ENCODE results near the gene SLC38A3.
A peak's percentile ranks its signal among the peaks of the same experiment; 100 is the strongest.
"Not testable (repeated sequence)": the region's sequence is repeated elsewhere in the genome, so short reads cannot be mapped to it uniquely, and the experiment has no call there.

Gene SLC38A3

DNA sequence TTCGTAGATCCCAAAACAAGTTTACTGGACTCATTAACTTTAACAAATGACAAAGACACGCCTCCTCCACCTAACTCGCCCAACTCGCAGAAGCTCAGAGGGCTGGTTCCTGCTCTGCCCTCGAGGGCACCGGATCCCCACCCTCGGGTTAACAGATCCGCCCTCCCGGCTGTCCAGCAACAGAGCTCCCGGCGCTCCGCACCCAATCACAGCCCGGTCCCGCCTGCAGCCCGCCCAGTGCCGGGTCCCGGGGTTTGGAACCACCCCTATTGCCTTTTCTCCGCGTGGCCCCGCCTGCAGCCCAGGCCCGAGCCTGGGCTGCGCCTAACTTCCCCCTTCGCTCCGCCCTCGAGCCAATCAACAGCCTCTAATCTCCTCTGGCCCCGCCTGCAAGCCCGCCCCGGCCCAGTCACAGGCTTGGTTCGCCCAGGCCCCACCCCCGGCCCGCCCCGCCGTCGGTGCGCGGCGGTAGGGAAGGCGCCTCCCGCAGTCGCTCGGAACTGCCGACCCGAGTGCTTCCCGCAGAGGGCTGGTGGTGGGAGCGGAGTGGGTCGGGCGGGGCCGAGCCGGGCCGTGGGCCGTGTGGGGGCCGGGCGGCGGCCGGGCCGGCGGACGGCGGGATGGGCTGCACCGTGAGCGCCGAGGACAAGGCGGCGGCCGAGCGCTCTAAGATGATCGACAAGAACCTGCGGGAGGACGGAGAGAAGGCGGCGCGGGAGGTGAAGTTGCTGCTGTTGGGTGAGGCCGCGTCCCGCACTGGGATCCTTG, 30.8 kb downstream of the SLC38A3 start, which contains the start of gene GNAI2:
Gene GNAI2, plus strand, starts transcription at position 489 of the 768 bp plus-strand sequence. Its CDS starts 132 bp downstream, at position 621.
- peak; percentile 98 for DNase-seq

DNA sequence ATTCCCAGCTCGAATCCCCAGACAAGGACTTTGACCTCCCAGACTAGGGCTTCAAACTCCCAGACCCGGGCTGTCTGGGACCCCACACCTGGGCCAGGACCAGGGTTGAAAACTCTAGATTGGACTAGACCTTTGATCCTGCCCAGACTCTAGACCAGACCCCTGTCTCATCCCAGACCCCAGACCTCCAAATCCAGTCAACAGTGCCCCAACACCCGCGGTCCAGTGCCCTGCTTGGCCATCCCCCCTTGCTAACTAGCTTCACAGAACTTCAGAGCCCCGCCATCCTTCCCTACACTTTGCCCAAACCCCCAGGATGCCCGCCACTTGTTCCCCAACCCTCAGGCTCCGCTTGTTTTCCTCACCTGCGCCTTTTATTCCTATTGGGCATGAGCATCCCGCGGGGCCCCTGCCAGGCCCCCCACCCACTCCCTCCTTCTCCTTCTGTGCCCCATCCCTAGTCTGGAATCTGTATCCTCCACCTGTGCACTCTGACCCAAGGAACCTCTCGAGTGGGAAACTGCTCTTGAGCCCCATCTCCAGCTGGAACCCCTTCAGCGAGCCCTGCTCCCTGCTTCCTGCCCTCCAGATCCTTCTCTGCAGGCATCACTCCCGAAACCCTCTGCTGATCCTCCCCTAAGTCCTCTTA, 31.5 kb downstream of the SLC38A3 start:
- DNase-seq: no peak

DNA sequence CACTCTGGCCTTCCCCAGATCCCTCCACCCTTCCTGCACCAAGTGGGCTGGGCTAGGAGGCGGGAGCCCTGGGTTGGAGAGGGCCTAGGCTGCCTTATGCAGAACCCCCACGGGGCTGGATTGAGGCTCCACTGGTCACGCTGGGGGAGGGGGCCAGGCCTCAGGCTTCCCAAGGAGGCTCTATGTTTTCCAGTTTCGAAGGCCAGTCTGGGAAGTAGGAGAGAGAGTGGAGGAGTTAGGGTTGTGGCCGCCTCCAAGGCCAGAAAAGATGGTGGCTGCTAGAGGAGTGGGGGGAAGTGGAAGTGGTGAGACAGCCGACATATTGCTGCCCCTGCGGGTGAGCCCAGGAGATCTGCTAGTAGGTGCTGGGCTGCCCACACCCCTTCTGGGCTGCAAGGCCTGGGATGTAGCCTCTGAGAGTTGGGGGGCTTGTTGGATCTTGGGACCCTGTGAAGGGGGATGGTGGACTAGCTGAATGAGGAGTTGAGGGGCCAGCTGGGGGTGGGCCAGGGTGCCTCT, 32.1 kb downstream of the SLC38A3 start:
- no peak for DNase-seq

DNA sequence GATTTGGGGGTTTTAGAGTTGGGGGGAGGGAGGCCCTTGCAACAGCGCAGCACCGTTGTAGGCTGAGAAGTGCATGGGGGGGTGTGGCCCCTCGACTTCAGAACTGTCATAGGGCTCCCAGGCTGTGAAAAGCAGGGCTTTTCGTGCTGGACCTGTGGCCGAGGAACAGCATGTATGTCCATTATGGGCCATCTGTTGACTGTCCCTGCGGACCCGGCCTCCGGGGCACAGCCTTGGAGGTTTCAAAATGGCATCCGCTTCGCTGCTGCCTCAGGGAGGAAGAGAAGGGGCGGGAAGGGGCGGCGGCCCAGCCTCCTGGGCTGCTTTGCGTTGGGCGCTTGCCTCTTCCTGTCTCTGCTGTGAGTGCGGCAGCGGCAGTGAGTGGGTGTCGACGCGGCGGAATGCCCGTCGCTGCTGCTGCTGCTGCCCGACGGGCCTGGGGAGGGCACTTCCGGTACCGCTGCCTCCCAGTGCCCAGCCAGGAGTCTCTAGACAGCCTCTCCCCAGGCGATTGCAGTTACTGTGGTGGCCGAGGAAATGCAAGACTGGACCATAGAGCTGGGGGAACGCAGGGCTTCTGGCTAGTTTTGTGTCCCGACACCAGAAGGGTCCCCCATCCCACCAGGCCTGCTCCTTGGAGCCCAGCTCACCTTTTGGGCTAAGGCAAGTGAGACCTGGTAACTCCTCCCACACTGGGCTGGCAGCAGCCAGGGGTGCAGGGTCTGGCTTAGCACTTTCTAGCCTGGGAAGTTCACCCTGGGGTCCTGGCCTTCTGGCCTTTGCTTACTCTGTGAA, 32.9 kb downstream of the SLC38A3 start:
- DNase-seq: peak; percentile 82

DNA sequence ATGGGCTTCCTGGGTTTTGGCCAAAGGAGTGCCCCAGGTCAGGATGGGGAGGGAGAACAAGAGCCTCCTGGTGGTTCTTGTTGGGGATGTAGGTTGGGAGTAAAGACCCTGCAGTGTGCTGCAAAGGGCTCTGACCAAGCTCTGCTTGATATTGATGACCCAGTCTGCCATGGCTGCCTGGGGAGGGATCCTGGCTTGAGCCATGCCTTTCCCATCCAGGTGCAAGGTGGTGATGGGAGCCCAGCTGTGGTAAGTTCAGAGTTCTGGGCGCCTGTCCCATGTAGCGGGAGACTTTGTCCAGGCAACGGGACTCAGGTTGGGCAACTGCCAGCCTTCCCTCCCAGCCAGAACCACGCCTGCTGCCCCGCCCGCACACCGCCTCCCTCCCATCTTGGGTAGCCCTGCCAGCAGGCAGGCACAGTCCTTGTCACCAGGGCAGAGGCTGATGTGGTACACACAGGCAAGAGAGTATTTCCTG, 33.5 kb downstream of the SLC38A3 start:
- DNase-seq: no peak

DNA sequence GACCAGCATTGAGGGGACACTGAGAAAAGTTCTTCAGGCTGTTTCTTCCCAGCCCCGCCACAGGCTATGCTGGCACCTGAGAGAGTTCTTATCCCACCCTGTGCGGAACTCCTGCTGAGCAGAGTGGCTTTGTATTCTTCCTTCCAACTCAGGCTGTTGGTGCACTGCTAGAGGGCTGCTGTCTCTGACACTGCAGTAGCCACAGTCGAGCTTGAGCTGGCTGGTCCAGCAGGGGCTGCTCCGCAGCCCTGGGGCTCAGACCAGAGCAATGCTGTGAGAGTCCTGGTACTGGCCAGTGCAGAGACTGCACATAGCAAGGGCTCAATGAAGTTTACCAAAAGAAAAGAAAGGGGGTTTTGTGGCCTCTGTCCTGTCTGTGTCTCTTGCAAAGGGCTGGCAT, 34.6 kb downstream of the SLC38A3 start:
- no peak for DNase-seq

DNA sequence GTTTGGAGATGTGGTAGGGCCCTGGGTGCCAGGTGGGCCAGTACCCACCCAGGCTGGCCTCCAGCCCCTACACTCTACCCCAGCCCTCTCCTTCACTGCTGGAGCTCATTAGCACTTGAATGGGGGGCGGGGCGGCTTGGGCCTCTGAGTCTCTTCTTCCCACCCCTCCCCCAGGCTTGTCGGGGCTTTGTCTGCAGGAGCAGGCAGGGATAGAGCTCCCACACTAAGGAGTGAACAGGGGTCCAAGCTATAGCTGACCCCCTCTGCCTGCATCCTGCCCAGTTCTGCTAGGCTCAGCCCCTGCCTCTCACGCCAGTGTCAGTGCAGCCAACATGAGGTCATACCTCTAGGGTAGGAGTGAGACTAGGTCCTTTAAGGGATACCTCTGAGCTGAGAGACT, 36.1 kb downstream of the SLC38A3 start:
- DNase-seq: no peak

DNA sequence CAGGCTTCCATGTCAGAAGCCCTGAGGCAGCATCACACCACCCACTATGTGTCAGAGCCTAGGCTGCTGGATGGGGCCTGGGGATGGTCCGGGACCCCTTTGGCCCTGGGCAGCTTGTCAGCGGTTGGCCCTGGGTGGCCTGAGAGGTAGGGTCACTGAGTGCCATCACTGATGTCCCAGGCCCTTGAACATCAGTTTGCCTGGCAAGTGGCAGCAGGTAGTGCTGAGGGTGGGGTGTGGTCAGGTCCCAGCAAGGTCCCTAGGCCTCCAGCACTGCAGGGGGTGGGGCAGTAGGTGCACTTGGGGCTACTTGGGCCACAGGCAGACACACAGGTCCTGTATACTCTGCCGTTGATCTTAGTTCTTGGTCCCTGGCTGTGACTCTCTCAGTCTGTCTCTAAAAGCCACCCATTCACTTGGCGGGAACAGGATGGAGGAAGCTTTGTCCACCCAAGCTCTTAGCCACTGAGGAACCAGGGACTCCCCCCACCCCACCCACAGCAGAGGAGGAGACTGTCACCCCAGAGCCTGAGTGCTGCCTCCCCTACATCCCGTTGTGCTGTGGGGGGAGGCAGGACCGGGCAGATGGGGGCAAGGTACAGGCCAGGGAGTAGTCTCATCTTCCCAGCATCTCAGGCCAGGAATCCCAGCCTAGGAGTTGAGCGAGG, 36.8 kb downstream of the SLC38A3 start:
- DNase-seq: no peak

DNA sequence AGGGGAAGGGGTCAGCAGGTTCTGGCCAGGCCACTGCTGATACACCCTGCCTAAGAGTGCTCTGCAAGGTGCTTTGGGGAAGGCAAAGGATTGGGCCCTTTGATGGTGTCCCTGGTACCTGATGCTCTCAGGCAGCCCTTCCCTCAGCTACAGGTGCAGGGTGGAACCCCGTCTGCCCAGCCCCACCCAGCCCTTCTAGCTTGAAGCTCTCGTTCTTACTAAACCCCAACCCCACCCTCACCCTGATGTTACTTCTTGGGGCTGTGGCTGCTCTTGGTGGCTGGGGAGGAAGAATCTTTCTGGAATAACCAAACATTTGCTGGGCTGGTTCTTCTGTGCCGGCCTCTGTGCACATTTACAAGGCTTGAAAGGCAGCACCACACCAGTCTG, 37.3 kb downstream of the SLC38A3 start:
- DNase-seq: no peak

DNA sequence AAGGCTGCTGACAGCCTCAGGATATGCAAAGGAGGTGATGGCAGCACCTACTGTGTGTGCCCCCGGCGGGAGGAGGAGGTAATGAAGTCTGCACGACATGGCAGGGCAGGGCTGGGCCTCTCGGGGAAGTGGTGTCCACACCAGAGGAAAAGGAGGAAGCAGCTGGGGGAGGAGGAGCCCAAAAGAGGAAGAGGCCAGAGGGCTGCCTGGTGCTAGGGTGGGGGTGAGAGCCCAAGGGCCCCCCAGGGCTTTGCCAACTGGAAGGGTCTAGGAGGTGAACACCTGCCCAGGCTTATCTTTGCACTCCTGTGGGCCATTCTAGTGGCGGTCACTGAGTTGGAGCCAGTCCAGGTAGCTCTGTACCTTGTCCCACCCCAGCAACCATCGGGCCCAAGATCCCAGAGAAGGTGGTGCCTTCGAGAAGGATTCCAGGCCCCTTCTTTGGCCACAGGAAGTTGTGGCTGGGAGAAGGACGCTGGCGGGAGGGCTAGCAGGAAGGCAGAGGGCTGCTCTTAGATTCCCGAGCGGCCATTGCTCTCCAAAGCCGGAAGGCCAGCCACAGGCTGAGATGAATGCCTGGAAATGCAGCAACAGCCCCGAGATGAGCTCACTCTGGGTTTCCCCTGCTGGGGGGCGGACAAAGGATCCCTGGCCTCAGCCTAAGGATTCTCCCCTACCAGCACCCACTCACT, 37.9 kb downstream of the SLC38A3 start:
- DNase-seq: no peak

DNA sequence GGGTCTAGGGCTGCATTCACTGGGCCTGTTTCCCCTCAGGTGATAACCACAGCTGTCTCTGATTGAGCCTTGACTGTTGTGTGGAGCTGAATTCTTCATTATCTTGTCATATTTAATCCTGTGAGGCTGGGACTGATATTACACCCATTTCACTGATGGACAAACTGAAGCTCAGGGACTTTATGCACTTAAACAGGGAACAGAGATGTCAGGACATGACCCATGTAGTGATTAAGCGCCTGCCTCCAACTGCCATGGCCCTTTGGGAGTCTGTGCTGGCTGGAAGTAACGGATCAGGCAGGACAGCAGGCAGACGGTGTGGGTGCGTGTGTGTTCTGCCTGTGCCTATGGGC, 38.4 kb downstream of the SLC38A3 start:
- DNase-seq: no peak

DNA sequence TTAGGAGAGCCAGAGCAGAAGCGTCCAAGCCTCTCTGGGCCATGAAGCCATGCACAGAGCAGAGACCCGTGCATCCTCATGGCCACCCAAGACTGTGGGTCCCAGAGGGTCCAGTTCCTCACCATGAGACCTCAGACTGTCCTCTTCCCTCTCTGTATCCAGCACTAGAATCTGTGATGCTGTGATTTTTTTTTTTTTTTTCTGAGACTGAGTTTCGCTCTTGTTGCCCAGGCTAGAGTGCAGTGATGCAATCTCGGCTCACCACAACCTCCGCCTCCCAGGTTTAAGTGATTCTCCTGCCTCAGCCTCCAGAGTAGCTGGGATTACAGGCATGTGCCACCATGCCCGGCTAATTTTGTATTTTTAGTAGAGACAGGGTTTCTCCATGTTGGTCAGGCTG, 39.7 kb downstream of the SLC38A3 start:
- not testable (repeated sequence) for DNase-seq

DNA sequence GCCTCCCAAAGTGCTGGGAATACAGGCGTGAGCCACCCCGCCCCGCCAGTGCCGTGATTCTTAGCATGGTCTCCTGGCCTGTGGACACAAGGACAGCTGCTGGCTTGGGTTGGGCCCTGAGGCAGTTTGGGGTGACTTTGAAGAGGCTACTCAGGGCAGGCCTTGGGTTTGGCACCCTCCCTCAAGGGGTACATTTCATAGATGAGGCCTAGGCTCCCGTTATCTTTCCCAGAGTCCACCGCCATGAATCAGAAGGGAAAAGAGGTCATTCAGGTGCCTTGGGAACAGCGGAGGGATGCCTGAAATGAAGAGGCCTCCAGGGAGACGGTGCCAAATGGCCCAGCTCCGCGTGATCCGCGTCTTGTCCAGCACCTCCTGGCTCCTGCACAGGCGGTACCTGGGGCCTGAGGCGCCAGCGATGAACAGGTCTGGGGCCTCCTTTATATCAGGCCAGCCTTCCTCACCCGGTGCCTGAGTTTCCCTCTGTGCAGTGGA, 40.2 kb downstream of the SLC38A3 start:
- DNase-seq: no peak

DNA sequence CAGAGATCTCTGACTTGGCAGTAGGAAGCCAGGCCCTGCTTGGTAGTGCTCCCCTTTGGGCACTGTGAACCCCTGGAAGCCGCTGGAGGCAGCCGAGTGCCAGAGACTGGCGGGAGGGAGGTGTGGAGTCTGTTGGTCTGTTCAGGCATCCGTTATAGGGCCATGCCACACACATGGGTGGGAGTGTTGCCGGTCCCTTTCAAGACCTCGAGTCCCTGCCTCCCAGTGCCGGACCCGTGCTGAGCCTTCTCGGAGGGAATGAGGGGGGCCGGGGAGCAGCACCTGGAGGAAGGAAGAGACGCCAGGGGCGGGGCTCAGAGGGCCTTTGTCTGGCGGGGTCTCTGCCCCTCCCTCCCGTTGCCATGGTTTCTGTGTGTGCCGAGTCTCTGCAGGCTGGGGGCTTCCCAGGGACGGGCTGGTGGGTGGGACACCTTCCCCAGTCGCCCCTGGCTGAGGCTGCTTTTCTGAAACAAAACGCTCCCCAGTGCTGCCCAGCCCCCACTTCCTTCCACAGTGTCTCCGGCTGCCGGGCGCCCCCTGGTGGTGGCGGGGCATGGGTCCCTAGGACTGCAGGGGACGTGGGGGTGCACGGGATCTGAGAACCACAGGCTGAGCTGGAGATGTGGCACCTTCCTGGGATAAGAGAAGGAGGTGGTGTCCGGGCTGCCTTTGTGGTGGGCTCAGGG, 40.9 kb downstream of the SLC38A3 start:
- DNase-seq: peak; percentile 98

DNA sequence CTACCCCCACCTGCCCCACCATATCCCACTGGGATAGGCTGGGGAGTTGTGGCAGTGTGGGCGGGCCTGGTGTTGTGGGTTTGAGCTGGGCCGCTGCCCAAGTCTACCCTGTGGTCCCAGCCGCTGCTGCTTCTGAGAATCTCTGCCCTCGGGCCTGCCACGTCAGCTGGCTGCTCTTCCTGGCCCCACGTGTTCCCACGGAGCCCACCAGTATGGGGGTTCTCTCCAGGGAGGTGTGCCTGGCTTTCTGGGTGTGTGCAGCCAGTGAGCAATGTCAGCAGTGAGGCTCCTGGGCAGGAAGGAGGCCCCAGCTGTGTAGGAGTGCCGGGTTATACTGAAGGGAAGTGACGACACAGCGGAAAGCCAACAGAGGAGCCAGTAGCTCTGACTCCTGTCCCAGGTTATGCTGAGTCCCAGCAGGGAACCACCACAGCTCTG, 41.5 kb downstream of the SLC38A3 start:
- DNase-seq: peak; percentile 74

DNA sequence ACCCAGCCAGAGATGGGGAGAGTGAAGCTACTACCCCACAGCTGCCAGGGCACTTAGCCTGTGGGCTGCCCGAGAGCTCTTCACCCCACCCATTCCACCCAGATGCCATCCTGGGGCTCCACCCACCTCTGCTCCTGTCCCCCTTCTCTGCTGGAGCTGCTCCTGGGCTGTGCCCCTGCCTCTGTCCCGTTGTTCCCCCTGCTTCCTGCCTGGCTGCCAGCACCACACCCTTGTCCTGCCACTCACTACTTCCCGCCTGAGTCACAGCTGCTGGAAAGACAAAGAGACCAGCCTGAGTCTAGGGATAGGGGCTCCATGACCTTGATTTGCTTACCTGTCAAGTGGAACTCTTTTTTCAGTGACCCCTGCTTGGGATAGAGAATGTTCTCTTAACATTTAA, 43.3 kb downstream of the SLC38A3 start:
- no peak for DNase-seq

DNA sequence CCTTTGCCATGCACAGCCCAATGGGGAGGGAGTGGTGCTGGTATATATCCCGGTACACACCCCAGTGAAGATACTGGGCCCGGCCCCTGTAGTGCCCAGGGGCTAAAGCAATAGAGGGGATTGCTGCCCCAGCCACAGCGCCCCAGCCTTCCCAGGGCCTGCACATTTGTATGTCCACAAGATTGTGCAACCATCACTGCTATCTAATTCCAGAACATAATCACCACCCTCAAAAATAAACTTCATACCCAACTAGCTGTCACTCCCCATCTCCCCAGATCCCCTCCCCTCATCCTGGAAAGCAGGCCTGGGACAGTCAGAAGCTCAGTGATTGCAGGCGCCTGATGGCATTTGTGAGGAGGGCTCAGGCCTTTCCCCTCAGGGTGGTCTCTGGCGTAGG, 44.4 kb downstream of the SLC38A3 start:
- no peak for DNase-seq

DNA sequence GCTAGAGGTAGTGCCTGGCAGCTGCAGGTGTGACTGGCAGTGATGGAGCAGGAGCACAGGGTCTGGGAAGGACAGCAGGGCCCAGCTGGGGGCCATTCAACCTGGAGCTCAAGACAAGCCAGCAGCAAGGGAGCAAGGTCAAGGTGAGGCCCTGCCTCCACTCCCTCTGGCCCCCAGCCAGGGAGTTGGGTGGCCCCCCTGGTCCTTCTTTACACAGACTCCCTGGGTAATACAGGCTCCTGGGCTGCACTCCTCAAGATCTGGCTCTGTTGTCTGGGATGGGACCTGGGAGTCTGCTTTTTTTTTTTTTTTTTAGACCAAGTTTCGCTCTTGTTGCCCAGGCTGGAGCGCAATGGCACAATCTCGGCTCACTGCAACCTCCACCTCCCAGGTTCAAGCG, 45.4 kb downstream of the SLC38A3 start:
- no peak for DNase-seq

DNA sequence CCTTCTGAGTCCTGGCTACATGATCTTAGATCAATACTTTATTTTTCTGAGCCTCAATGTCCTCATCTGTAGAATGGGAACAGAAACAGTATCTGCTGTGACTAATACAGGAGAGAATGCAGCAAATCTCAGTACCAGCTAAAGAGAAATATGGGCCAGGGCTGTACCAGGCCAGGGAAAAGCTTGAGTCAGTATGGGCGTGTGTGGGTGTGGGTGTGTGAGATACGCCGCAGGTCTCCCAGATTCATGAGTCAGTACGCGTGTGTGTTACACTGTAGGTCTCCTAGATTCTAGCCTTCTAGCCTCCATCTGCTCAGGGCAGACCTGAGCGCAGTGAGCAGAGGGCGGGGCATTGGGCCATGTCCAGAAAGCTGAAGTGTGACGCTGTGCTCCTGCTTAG, 46.1 kb downstream of the SLC38A3 start:
- peak; percentile 45 for DNase-seq

DNA sequence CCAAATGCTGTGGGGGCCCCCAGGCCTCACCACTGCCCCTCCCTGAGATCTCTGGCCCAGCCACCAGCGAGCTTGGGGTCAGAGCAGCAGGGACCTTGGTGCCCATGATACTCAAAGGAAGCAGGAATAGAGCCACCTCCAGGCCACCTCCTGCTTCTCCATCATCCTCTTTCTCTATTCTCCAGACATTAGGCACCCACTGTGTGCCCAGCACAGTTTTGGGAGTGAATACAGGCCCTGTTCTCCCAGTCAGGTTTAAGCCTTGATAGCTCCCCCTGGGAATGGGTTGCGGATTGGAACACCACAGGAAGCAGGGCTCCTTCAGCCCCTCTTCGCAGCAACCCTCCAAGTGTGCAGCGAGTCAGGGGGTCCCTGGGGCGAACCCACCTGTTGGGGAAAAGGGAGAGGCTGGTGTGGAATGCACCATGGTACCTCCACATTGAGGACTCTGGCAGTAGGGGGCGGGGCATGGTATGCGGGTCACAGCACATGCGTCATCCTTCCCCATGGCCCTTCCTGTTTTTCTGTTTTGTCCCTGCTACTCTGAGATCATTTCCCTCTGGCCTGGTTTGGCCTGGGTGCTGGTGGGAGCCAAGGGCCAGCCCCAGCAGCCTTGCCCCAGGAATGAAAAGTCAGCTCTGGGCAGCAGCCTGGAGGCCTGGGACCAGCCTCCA, 49.6 kb downstream of the SLC38A3 start:
- no peak for DNase-seq

DNA sequence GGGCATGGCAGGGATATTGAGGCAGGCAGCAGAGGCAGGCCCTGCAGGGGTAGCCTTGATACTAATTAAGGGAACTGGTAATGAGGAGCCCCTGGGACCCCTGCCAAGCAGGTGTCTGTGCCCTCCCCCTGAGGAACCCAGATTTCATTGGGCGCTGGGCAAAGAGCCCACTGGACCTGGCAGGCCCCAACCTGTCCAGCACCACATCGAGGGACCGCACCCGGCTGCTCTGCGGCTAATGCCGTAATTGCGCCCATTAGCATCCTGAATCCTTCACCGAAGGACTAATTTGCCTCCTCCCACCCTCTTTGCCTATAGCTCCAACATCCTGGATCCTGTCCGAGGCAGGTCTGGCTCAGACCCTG, 50.2 kb downstream of the SLC38A3 start:
- no peak for DNase-seq

Measured in stimulated activated CD4-positive, alpha-beta T cell treated with anti-CD3 and anti-CD28 coated beads, Interleukin-12 subunit alpha, Interleukin-12 subunit beta, amount 100 ng/mL, for 4 hours (primary cell).